Ishikawa (cell line): ENCODE results near the gene PLEKHA6.

ENCODE experiments used
- CEBPB ChIP-seq: IDR thresholded peaks from 2 replicates; pipeline ENCODE4 v1.6.1; 2012
- CREB1 ChIP-seq: IDR thresholded peaks from 2 replicates; pipeline ENCODE4 v1.6.1; 2012; ENCODE audit warnings: low read depth
- EGR1 ChIP-seq: IDR thresholded peaks from 2 replicates; pipeline ENCODE4 v1.6.1; 2012
- EP300 ChIP-seq: IDR thresholded peaks from 2 replicates; pipeline ENCODE4 v1.6.1; 2012; ENCODE audit warnings: borderline replicate concordance
- FOXM1 ChIP-seq: IDR thresholded peaks from 2 replicates; pipeline ENCODE4 v1.6.1; 2012; ENCODE audit warnings: low read depth, borderline replicate concordance
- RAD21 ChIP-seq: IDR thresholded peaks from 2 replicates; pipeline ENCODE4 v1.6.1; 2012; ENCODE audit warnings: low read depth
- TAF1 ChIP-seq: IDR thresholded peaks from 2 replicates; pipeline ENCODE4 v1.6.1; 2012; ENCODE audit warnings: low read depth, mild to moderate bottlenecking
- TEAD4 ChIP-seq: IDR thresholded peaks from 2 replicates; pipeline ENCODE4 v1.6.1; 2012
- YY1 ChIP-seq: IDR thresholded peaks from 2 replicates; pipeline ENCODE4 v1.6.1; 2012; ENCODE audit warnings: low read depth
- TF ChIP-seq, protein P1 (sequence below): IDR thresholded peaks from 2 replicates; pipeline ENCODE4 v1.6.1; 2012; ENCODE audit warnings: low read depth, mild to moderate bottlenecking
- TF ChIP-seq, protein P2 (sequence below): IDR thresholded peaks from 2 replicates; pipeline ENCODE4 v1.6.1; 2012
- TF ChIP-seq, protein P3 (sequence below): IDR thresholded peaks from 2 replicates; pipeline ENCODE4 v1.6.1; 2012

DNA sequence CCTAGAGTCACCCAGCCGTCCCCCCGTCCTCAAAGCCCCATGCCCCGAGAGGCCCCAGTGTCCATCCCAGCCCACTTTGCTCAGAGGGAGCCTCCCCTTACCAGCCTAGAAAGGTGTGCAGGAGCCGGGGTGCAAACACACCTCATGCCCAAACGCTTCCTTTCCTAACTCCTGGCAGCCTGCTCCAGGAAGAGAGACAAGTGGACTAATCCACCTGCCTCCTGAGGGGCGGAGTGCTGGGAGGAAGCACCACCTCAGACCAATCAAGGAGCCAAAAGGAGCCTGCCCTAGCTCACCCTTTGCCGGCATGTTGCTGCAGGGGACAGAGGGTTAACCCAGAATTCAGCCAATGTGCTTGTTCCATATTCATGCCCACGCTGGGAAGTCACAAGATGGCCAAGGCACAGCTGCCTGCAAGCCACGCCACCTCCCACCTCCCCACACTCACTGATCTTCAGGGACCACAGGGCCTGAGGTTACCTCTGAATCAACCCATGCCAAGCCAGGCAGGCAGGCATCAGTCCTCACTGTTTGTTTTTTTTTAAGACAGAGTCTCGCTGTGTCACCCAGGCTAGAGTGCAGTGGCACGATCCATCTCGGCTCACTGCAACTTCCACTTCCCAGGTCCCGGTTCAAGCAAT is 27.8 kb downstream of the PLEKHA6 start:
- TF ChIP-seq TEAD4 (no peak), YY1 (no peak), TAF1 (no peak), EGR1 (no peak), RAD21 (no peak), CEBPB (no peak), EP300 (no peak), FOXM1 (no peak), CREB1 (no peak)
- TF ChIP-seq, protein P1, sequence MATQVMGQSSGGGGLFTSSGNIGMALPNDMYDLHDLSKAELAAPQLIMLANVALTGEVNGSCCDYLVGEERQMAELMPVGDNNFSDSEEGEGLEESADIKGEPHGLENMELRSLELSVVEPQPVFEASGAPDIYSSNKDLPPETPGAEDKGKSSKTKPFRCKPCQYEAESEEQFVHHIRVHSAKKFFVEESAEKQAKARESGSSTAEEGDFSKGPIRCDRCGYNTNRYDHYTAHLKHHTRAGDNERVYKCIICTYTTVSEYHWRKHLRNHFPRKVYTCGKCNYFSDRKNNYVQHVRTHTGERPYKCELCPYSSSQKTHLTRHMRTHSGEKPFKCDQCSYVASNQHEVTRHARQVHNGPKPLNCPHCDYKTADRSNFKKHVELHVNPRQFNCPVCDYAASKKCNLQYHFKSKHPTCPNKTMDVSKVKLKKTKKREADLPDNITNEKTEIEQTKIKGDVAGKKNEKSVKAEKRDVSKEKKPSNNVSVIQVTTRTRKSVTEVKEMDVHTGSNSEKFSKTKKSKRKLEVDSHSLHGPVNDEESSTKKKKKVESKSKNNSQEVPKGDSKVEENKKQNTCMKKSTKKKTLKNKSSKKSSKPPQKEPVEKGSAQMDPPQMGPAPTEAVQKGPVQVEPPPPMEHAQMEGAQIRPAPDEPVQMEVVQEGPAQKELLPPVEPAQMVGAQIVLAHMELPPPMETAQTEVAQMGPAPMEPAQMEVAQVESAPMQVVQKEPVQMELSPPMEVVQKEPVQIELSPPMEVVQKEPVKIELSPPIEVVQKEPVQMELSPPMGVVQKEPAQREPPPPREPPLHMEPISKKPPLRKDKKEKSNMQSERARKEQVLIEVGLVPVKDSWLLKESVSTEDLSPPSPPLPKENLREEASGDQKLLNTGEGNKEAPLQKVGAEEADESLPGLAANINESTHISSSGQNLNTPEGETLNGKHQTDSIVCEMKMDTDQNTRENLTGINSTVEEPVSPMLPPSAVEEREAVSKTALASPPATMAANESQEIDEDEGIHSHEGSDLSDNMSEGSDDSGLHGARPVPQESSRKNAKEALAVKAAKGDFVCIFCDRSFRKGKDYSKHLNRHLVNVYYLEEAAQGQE = no peak
- TF ChIP-seq, protein P2, sequence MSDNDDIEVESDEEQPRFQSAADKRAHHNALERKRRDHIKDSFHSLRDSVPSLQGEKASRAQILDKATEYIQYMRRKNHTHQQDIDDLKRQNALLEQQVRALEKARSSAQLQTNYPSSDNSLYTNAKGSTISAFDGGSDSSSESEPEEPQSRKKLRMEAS = no peak
- TF ChIP-seq, protein P3, sequence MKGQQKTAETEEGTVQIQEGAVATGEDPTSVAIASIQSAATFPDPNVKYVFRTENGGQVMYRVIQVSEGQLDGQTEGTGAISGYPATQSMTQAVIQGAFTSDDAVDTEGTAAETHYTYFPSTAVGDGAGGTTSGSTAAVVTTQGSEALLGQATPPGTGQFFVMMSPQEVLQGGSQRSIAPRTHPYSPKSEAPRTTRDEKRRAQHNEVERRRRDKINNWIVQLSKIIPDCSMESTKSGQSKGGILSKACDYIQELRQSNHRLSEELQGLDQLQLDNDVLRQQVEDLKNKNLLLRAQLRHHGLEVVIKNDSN = no peak
